Ramos (cell line): ENCODE data around the gene C6orf89.
"Not testable (repeated sequence)": the region's sequence is repeated elsewhere in the genome, so short reads cannot be mapped to it uniquely, and the experiment has no call there.

ENCODE experiments used
- in situ Hi-C: fragments of 300-500 bp; cut with MboI; formaldehyde crosslinking; loops from one replicate; pipeline ENCODE4 v1.14.3; 2022; ENCODE audit warnings: low sequenced_read_pairs; ENCODE audit not compliant: unreplicated experiment

Gene C6orf89

GRCh38 chr6:36884610-36885009 is 1.1 kb upstream of the C6orf89 start:
- in situ Hi-C loops: loop anchor here (5.0 kb wide), 1 partner anchor 128 kb away; no protein-coding TSS in a partner anchor

- in situ Hi-C loops: loop anchor here (5.0 kb wide), 1 partner anchor 125 kb away; no protein-coding TSS in a partner anchor
Observed at GRCh38 chr6:36886950-36887618, 1.3 kb downstream of the C6orf89 start.

- in situ Hi-C loops: loop anchor here (5.0 kb wide), 1 partner anchor 124 kb away; no protein-coding TSS in a partner anchor
Observed at GRCh38 chr6:36888115-36888643, 2.4 kb downstream of the C6orf89 start.

- in situ Hi-C loops: loop anchor here (5.0 kb wide), 1 partner anchor 123 kb away; no protein-coding TSS in a partner anchor
Observed at GRCh38 chr6:36888654-36889481, 3.1 kb downstream of the C6orf89 start.

GRCh38 chr6:36890112-36890663 is 4.4 kb downstream of the C6orf89 start:
- in situ Hi-C loops: no loop called here

- in situ Hi-C loops: not testable (repeated sequence)
Observed at GRCh38 chr6:36891153-36891552, 5.4 kb downstream of the C6orf89 start.

- in situ Hi-C loops: no loop called here
Observed at GRCh38 chr6:36893976-36894932, 8.5 kb downstream of the C6orf89 start.

GRCh38 chr6:36897609-36898008 is 11.9 kb downstream of the C6orf89 start:
- in situ Hi-C loops: no loop called here

- in situ Hi-C loops: no loop called here
Observed at GRCh38 chr6:36904114-36904513, 18.4 kb downstream of the C6orf89 start.

GRCh38 chr6:36904851-36905393 is 19.2 kb downstream of the C6orf89 start:
- in situ Hi-C loops: no loop called here

- in situ Hi-C loops: no loop called here
Observed at GRCh38 chr6:36906539-36907325, 21.0 kb downstream of the C6orf89 start.

GRCh38 chr6:36907781-36908180 is 22.0 kb downstream of the C6orf89 start:
- in situ Hi-C loops: no loop called here

GRCh38 chr6:36908747-36909146 is 23.0 kb downstream of the C6orf89 start:
- in situ Hi-C loops: no loop called here

- in situ Hi-C loops: no loop called here
Observed at GRCh38 chr6:36912030-36912454, 26.3 kb downstream of the C6orf89 start.

- in situ Hi-C loops: no loop called here
Observed at GRCh38 chr6:36912586-36912985, 26.8 kb downstream of the C6orf89 start.

- in situ Hi-C loops: no loop called here
Observed at GRCh38 chr6:36913082-36913481, 27.3 kb downstream of the C6orf89 start.

GRCh38 chr6:36914227-36914794 is 28.6 kb downstream of the C6orf89 start:
- in situ Hi-C loops: no loop called here

- in situ Hi-C loops: no loop called here
Observed at GRCh38 chr6:36915599-36915998, 29.8 kb downstream of the C6orf89 start.
